C4-2B (cell line): ENCODE measurements around the gene PTGIR.

Experiments
- ZFX ChIP-seq: fragments of 450-650 bp; IDR thresholded peaks from 2 replicates; pipeline ENCODE4 v1.6.1; 2017
- TF ChIP-seq, protein P1 (sequence below): fragments of 450-650 bp; conservative IDR thresholded peaks from 2 replicates; pipeline ENCODE4 v1.5.1; 2017; ENCODE audit warnings: mild to moderate bottlenecking

- TF ChIP-seq, protein P1, sequence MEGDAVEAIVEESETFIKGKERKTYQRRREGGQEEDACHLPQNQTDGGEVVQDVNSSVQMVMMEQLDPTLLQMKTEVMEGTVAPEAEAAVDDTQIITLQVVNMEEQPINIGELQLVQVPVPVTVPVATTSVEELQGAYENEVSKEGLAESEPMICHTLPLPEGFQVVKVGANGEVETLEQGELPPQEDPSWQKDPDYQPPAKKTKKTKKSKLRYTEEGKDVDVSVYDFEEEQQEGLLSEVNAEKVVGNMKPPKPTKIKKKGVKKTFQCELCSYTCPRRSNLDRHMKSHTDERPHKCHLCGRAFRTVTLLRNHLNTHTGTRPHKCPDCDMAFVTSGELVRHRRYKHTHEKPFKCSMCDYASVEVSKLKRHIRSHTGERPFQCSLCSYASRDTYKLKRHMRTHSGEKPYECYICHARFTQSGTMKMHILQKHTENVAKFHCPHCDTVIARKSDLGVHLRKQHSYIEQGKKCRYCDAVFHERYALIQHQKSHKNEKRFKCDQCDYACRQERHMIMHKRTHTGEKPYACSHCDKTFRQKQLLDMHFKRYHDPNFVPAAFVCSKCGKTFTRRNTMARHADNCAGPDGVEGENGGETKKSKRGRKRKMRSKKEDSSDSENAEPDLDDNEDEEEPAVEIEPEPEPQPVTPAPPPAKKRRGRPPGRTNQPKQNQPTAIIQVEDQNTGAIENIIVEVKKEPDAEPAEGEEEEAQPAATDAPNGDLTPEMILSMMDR = no peak
- TF ChIP-seq ZFX = no peak
Observed at GRCh38 chr19:46608581-46609345, 16.1 kb downstream of the PTGIR start.
